Tongue (tissue), 2 donors: ENCODE results near the gene ERFL. TPM values are rescaled to one million over a fixed set of nuclear protein-coding genes. Genes with fewer than 3 reads are reported as not detected.
"Not testable (repeated sequence)": the region's sequence is repeated elsewhere in the genome, so short reads cannot be mapped to it uniquely, and the experiment has no call there.

Experiments
- DNase-seq: peaks from one replicate; pipeline ENCODE4 v3.0.0-alpha.2; 2015
- total RNA-seq: library from RNA; depleted of rRNA; stranded (reverse); fragments of >200 nt; gene quantifications from one replicate; pipeline ENCODE4 v1.2.3, GENCODE V29; 2014

ERFL gene
- total RNA-seq, 1 donor from 2014 or later: not detected

DNA sequence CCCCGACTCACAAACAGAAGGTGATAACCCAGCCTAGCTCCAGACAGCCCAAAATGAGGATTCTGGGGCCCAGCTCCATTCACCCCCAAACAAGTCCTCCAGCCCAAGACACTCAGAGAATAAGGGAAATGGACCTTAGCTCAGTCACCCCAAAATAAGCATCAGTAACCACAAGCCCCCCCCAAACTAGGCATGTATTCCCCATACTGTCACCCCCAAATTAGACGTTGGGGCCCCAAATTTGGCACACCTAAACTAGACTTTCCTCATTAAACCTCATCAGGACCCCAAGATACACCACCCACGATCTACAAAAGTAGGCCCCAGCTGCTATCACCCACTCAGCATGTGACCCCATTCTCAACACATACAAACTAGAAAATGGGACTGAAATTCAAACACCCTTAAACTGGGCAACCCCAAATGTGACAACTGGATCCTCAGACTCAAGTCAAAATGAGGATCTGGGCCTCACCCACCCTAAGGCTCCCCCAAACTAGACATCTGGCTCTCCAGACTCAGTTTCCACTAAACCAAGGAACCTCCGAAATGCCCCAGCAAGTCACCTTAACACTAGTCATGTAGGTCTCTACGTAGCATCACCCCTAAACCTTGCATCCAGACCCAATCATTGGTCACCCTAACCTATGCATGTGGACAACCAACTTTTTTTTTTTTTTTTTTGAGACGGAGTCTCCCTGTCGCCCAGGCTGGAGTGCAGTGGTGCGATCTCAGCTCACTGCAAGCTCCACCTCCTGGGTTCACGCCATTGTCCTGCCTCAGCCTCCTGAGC lies 13.4 kb upstream of the ERFL start:
- no peak for DNase-seq

DNA sequence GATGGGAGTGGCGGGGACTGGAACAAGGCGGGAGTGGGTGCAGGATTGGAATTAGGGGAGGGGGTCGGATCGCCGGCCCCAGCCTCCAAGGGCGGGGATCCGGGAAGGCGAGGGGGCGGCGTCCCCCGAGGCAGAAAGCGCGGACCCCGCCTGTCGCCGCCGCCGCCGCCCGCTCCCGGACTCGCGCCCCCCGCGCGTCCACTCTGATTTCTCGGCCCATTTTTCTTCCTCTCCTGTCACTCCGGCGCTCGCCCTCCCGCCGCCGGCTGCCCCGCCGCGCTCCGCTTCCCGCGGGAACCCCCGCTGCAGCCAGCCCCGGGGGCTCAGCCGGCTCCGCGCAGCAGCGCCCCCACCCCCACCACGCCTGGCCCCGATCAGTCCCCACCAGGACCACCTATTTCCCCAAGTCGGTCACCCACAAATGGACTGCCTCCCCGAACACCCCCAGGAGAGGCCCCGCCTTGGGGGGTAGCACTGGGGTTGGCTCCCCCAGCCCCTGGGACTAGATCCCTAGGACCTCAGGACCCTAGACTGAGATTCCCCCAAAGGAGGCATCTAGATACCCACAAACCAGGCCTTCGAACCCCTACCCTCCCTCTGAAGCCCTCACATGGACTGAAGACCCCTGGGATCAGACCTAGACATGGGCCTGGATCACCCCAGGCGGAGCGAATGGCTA lies 12.6 kb upstream of the ERFL start:
- DNase-seq: no peak

DNA sequence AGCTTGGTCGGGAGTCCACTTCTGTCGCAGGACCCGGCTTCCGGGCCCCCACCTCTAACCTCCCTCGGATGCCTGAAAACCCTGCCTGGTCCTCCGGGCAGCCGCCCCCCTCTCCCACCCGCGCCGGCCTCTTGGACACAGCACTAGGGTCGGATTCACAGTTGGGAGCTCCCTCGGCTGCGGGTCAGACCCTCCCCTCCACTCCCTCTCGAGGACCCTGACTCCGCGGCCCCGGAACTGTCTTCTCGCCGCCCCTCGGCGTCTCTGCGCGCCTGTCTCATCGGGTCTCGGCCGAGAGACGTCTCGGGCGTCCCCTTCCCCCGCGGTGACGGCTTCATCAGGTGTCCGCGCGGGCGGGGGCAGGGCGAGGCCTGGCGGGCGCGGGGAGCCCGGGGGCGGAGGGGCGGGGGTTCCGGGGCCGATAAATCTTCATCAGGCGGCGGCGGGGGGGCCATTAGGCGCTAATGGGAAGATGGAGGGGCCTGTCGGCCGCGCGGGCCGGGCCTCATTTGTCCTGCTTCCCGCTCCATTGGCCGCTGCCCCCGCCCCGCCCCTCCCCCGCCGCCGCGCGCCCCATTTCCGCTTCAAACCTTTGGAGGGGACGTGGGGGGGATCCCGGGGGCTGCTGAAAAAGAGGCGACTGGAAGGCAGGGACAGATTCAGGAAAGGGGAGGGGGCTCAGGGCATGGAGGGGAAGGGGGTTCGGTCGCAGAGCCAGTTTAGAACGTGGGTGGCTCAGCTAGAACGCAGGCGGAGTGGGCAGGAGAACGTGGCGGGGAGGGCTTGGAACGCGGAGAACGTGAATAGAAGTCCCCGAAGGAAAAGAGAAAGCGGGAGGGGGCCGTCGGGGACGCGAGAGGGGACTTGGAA lies 11.8 kb upstream of the ERFL start:
- DNase-seq: peak; percentile 33

DNA sequence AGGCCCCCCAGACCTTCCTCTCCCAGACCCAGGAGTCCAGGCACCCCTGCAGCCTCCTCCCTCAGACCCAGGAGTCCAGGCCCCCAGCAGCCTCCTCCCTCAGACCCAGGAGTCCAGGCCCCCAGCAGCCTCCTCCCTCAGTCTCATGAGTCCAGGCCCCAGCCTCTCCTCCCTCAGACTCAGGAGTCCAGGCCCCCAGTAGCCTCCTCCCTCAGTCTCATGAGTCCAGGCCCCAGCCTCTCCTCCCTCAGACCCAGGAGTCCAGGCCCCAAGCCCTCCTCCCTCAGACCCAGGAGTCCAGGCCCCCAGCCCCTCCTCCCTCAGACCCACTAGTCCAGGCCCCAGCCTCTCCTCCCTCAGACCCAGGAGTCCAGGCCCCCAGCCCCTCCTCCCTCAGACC lies 11.0 kb upstream of the ERFL start:
- not testable (repeated sequence) for DNase-seq

DNA sequence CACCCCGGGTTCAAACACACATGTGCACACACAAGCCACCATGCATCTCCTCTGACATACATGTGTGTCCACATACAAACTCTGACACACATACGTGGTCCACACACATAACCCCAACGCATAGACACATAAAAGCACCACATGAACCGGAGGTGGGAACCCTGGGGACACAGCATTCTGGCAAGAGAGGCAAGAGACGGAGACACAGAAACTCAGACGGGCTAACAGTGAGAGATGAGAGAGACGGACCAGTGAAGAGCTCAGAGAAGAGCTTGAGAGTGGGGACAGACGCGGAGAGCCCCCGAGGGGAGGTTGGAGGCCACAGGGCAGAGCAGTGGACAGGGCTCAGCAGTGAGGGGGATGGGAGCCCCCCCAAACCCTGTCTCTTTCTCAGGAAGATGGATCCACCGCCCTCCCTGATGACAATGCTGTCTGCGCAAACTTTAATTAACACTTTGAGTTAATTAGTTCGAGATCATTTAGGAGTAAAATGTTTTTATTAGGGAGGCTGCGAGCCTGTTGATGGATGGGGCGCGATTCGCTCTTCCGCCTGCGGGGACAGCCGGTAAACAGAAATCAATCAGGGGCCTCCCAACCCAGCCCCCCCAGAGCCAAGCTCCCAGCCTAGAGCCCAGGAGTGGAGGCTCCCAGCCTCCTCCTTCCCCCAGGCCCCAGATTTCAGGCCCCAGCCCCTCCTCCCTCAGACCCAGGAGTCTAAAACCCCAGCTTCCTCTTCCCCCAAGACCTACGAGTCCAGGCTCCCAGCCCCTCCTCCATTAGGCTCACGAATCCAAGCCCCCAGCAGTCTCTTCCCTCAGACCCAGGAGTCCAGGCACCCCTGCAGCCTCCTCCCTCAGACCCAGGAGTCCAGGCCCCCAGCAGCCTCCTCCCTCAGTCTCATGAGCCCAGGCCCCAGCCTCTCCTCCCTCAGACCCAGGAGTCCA lies 9.5 kb upstream of the ERFL start:
- no peak for DNase-seq

DNA sequence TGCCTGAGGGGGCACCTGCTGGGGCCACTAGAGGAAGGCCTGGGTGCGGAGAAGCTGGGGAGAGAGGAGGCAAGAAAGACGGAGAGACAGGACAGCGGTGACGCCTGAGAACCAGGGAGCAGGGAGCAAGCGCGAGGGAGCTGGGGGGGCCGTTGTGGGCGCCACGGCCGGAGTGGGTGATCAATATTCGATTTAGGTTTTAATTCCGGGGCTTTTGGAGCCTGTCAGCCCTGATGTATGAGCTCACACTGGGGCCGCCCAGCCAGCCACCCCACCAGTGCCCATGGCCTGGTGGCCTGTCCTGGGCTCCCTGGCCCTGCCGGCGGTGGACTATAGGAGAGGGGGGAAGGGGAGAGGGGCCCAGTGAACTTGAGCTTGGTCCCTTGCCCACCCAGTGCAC lies 8.7 kb upstream of the ERFL start:
- no peak for DNase-seq

DNA sequence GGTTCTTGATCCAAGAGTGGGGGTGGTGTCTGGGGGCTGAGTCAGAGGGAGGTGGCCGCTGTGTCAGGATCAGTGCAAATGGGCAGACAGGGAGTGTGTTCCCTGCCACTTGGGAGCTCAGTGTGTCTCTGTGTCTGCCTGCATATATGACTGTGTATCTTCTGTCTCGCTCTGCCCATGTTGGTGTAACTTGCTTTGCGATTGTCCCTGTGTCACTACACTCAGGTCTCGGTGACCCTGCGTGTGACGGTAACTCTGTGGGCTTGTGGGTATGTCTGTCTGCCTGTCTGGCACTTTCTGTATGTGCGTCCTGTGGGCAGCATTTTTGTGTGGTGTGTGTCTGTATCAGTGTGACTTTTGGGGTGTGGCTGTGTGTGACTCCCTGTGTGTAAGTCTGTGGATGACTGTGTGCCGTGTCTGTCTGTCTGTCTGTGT lies 8.2 kb upstream of the ERFL start:
- no peak for DNase-seq

DNA sequence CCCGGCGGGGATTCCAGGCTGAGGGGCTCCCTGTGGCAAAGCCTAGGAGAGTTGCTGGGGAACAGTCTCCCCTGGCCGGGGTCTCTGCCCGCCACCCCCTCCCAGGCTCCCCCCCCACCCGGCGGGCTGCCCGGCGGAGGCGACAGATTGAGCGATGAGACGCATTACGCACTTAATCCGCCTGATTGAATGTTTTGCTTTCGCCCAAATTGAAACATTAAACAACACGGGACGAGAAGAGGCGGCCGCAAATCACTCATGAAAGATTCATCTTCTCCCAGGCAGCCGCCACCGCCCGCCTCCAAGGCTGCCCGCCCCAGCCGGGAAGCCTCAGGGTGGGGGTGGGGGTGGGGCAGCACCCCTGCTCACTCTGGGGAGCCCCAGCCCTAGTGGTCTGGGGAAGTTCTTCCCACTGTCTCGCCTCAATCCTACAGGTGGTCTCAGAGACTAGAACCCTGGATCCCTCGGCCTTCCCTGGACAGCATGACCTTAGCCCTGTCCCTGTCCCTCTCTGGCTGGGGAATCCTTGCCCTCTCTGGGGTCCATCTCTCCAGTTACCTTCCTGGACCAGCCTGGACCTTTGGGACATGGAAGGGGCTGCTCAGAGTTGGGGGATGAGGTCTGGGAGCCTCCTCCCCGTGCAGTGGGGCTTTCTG lies 7.6 kb upstream of the ERFL start:
- no peak for DNase-seq

DNA sequence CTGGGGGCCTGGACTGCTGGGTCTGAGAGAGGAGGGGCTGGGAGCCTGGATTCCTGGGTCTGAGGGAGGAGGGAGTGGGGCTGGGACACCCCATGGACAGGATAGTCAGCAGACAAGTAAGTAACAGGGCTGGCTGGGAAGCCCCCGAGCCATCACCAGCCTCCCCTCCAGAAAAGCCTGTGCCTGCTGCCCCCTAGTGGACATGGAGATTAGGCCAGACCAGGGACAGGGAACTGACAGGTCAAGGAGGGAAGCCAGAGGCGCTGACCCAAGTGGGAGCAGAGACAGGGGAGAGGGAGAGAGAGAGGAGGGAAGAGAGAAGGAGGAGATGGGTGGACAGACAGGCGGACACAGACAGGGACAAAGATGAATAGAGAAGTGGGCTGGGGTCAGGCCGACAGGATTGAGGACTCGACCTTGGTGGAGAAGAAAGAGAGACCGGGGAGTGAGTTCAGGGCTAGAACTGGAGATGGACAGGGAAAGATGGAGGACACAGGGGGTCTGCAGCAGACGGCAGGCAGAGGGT lies 6.7 kb upstream of the ERFL start:
- peak; percentile 78 for DNase-seq

DNA sequence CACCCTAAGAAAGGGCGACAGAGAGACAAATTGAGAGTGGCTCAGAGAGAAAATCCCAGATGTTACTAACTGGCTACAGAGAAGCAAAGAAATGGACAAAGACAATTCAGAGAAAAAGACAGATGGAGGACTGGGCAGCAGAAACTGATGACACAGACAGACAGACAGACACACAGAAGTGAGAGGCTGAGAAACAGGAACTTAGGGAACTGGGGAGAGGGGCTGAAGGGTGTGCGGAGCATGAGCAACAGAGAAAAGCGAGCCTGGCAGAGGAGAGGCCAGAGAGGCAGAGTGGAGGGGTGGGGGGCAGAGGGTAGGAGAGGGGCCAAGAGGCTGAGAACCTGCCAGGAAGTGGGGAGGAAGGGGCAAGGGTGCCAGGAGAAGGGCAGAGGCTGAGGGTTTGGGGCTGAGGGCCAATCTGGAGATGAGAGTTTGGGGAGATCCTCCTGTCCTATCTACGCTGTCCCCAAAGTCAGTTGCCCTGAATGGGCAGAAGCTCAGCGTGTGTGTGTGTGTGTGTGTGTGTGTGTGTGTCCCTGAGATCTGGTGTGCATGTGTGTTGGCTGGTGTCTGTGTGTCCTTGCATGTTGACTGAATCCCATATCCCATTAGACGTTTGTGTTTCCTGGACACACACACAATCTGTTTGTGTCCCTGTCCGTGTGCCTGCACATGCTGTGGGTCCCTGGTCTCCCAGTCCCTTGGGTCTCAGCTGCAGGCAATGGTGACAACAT lies 5.6 kb upstream of the ERFL start:
- DNase-seq: no peak

DNA sequence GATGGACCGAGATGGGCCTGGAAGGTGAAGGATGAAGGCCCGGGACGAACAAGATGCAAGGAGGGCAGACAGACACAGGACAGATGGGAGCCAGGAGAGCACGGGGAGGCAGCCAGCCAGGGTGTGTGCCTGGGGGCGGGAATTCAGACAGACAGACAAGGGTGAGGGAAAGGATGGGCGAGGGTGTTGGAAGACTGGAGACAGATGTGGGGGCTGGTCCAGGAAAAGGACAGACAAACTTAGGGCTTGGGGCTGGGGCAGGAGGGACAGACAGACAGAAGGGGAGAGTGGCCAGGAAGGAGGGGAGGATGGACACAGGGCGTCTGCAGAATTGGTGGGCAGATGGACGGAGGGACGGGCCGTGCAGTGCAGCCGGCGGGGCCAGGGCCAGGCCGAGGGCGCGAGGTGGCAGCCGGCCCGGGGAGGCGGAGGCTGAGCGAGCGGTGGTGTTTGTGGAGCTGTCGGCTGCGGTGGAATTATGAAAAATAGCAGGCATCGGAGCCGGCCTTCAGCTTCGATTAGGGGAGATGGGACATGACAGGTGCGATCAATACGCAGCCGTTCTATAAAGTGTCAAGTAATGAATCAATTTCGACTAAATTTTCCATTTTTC lies 4.6 kb upstream of the ERFL start:
- DNase-seq: no peak

DNA sequence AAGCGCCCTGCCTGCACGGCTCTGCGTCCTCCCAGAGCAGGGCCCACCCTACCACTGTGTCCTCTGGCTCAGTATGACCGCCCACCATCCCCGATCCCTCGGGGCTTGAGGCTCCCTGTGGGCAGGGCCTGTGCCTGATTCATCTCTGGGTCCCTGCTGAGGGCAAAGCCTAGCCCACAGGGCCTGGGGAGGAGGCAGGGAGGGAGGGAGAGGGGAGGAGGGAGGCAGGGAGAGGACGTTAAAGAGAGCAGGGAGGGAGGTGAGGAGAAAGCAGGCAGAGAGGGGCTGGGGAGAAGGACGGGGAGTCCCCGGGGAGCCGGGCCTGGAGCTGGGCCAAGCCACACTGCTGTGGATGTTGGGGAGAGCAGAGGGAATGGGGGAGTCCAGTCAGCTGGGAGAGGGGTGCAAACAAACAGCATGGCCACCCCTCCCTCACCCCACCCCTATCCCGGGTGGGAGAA lies 4.0 kb upstream of the ERFL start:
- no peak for DNase-seq

DNA sequence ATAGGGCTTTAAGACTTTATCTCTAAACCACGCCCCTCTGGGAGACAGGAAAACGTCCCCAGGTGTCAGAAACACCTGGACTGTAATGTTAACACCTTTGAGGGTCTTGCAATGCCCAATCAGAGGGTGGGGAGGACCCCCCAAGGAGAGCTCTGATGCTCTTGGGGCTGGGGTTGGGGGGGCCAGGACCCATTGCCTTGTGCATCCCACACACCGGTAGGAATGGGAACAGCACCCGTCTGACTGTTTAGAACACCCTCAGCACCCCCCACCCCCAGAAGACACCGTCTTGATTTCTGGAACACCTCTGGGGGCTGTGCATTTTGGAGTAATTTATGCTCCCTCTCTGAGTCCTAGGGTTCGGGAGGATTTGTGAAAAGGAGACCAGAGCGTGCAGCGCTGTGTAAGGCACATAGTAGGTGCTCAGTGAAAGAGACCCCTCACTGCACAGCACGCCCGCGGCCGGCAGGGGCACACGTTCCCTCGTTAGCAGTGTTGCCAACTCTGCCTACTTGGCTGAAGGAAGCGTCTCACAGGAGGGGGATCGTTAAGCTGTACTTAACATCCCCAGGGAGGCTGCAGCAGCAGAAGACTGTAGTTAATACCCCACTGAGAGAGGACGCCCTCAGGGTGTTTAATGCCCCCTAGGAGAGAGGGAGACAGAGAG lies 2.8 kb upstream of the ERFL start:
- DNase-seq: no peak

DNA sequence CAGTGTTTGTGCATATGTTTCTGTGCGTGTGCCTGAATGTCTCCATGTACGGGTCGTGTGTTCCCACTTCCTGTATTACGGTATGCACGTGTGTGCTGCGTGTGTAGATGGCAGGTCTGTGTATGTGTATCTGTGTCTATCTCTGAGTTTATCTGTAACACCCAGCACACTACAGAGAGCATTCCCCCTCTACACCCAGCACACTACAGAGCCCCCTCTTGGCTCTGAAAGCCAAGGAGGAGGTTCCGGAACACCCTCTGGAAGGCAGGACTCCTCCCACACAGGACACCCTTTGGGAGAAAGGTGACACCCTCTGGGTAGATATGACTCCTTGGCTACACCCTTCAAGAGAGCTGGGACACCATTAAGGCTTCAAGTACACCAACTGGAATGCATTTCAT lies 2.1 kb upstream of the ERFL start:
- DNase-seq: no peak

DNA sequence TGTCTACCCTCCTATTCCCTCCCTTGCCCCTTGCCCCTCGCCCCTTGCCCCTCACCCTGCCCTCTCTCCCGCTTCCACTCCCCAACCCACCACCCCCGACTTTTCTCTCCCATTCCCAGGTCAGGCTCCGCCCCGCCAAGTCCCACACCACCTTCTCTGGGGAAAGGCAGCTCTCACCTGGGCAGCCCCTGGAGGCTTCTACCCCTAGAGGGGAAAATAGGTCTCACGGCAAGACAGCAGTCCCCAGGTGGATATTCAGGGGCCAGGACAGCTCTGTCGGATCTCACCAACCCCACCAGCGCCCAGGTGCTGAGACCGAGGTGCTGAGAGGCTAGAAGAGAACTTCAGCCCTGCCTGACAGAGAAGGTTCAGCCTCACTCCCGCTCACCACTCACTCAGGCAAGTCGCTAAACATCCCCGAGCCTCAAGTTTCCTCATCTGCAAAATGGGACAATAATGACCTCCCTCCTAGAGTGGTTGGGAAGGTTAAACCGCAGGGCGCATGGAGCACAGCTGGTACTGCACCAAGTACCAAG lies 1.4 kb upstream of the ERFL start:
- DNase-seq: no peak

DNA sequence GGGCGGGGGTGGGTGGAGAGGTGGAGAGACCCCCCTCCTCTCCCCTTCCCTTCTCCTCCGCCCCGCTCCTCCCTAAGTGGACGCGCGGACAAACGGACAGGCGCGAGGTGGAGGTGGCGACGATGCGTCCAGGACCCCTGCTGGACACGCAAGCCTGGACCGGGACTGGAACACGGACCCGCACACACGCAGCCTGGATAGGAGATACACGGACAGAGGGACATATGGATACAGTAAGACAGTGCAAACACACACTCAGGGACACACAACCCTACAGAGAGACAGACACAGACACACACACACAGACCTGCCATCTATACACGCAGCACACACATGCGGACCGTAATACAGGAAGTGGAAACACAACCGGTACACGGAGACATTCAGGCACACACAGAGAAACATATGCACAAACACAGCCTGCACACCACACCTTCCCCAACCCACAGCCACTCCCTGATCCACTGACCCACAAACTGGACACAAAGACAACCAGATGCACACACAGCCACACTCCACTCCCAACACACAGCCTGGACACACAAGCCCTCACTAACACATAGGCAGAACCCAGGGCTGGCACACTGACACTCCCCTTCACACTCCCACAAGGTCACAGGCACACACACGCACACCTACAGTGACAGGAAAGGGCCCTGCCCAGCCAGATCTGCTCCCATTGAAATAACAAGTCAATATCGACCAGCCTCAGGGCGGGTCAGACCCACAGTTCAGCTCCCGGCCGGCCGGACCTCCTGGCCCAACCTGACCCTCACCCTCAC lies 696 bp upstream of the ERFL start:
- DNase-seq: no peak

DNA sequence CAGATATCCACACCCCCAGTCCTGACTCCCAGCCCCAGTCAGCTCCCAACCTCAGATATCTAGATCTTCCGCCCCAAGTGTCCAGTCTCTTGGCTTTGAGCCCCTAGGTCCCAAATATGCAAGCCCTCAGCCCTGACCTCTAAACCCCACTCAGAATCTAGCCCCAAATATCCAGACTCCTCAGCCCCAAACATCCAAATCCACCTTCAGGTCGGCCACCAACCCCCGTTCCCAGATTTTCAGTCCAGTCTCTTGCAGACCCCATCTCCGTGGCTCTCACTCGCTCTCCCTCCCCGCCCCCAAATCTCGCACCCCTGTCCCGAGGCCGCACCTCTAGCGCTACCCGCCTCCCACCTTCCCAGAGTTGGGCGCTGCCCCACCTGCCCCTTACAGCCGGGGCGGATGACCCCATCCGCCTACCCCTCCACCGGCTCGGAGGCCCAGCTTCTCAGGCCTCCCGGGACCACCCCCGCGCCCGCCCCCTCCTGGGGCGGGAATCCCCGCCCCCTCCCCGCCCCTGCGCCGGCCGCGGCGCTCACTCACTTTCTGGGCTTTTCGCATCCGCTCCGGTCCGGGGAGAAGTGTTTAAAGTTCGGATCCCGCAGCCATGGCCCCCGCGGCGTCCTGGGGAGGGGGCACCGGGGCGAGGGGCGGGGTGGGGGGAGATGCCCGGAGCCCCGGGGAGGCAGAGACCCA lies 604 bp downstream of the ERFL start:
- DNase-seq: no peak
